ENCODE measurements around the gene KCNC3.
A peak's percentile ranks its signal among the peaks of the same experiment; 100 is the strongest.

DNA sequence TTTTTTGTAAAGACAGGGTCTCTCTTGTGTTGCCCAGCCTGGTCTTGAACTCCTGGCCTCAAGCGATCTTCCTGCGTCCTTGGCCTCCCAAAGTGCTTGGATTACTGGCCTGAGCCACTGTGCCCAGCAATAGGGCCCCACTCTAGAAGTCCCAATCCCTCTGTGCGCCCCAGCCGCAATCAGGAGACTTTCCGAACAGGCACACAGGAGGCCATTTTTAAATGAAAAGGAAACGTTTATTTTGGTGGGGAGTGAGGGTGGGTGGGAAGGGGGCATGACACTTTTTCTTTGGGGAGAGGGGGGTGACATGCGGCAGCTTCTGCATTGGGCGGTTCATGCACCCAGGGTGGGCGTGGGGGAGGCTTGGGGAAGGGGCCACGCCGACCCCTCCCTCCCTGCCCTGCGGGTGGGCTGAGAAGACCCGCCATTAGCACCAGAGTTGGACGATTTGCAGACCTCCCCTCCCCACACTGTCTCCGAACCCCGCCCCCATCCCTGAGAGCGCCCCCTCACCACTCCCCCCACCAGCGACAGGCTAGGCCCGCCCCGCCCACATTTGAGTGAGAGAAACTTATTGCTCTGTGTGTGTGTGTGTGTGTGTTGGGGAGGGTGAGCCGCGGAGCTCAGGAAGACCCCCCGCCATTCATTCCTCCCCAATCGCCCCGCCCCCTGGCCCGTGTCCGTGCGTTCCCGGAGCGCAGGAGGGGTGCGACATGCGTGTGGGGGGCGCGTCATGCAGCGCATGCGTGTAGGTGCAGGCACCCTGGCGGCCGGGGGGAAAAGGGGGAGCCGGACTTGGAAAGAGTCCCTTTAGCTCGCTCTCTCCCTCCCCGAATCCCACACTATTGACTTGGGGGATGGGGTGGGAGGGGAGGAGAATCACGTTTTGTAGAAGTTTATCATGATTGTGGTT lies 17.2 kb downstream of the KCNC3 start:
- TF ChIP-seq JUNB (IDR thresholded peaks at IDR 0.05; ENCODE audit: unreplicated experiment): no peak
- TF ChIP-seq, protein P1, sequence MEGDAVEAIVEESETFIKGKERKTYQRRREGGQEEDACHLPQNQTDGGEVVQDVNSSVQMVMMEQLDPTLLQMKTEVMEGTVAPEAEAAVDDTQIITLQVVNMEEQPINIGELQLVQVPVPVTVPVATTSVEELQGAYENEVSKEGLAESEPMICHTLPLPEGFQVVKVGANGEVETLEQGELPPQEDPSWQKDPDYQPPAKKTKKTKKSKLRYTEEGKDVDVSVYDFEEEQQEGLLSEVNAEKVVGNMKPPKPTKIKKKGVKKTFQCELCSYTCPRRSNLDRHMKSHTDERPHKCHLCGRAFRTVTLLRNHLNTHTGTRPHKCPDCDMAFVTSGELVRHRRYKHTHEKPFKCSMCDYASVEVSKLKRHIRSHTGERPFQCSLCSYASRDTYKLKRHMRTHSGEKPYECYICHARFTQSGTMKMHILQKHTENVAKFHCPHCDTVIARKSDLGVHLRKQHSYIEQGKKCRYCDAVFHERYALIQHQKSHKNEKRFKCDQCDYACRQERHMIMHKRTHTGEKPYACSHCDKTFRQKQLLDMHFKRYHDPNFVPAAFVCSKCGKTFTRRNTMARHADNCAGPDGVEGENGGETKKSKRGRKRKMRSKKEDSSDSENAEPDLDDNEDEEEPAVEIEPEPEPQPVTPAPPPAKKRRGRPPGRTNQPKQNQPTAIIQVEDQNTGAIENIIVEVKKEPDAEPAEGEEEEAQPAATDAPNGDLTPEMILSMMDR (conservative IDR thresholded peaks at IDR 0.05; ENCODE audit: low read depth in 2 of 2): no peak
- peak; percentile 71 for TF ChIP-seq POLR2AphosphoS5 (IDR thresholded peaks at IDR 0.05; ENCODE audit: low read depth)
- no peak for TF ChIP-seq EZH2phosphoT487 (IDR thresholded peaks at IDR 0.05; ENCODE audit: unreplicated experiment)
- TF ChIP-seq REST (IDR thresholded peaks at IDR 0.05; ENCODE audit: unreplicated experiment): no peak
- TF ChIP-seq EZH2 (IDR thresholded peaks at IDR 0.05; ENCODE audit: low read depth, unreplicated experiment): no peak
- no peak for TF ChIP-seq STAT1 (IDR thresholded peaks at IDR 0.05; ENCODE audit: unreplicated experiment)
- no peak for TF ChIP-seq CREB1 (CRISPR knock-in tag; IDR thresholded peaks at IDR 0.05; ENCODE audit: low read depth)
- no peak for TF ChIP-seq ZNF331 (CRISPR knock-in tag; IDR thresholded peaks at IDR 0.05; ENCODE audit: low read depth)
- no peak for TF ChIP-seq NANOG (IDR thresholded peaks at IDR 0.05; ENCODE audit: borderline replicate concordance)
